Mesothelial cell of epicardium (in vitro differentiated cells): Measurements from ENCODE around the gene PCDHGB3. TPM values are rescaled to one million over a fixed set of nuclear protein-coding genes. Genes with fewer than 3 reads are reported as not detected.
"Not testable (repeated sequence)": the region's sequence is repeated elsewhere in the genome, so short reads cannot be mapped to it uniquely, and the experiment has no call there.

ENCODE experiments used
- DNase-seq, 2 experiments: peaks; one replicate each; pipeline ENCODE4 v3.0.0; 2021; ENCODE audit warnings: low spot score in 2 of 2; ENCODE audit not compliant: unreplicated experiment in 2 of 2
- H3K27ac Mint-ChIP-seq: 2 replicates; pipeline ENCODE4 v1.8.0; 2021; ENCODE audit warnings: mixed read lengths
- H3K27me3 Mint-ChIP-seq: 2 replicates; pipeline ENCODE4 v1.8.0; 2021; ENCODE audit warnings: low read depth, mixed read lengths
- H3K36me3 Mint-ChIP-seq: 2 replicates; pipeline ENCODE4 v1.8.0; 2021; ENCODE audit warnings: mixed read lengths
- H3K4me1 Mint-ChIP-seq: 2 replicates; pipeline ENCODE4 v1.8.0; 2021; ENCODE audit warnings: mixed read lengths
- H3K4me3 Mint-ChIP-seq: 2 replicates; pipeline ENCODE4 v1.8.0; 2021; ENCODE audit warnings: mild to moderate bottlenecking, moderate library complexity, mixed read lengths
- H3K9me3 Mint-ChIP-seq: 2 replicates; pipeline ENCODE4 v1.8.0; 2021; ENCODE audit warnings: mixed read lengths
- total RNA-seq: library from RNA; stranded (reverse); gene quantifications from 3 replicates; pipeline ENCODE4 v1.2.1, GENCODE V29; 2021
- TF ChIP-seq, protein P1 (sequence below): fragments of 200-600 bp; sonication (generic); IDR thresholded peaks from one replicate; pipeline ENCODE4 v1.5.0; 2021; ENCODE audit warnings: antibody characterized with exemption; ENCODE audit not compliant: unreplicated experiment

Gene PCDHGB3
- total RNA-seq, 1 donor from 2014 or later, result 0.74 TPM

DNA sequence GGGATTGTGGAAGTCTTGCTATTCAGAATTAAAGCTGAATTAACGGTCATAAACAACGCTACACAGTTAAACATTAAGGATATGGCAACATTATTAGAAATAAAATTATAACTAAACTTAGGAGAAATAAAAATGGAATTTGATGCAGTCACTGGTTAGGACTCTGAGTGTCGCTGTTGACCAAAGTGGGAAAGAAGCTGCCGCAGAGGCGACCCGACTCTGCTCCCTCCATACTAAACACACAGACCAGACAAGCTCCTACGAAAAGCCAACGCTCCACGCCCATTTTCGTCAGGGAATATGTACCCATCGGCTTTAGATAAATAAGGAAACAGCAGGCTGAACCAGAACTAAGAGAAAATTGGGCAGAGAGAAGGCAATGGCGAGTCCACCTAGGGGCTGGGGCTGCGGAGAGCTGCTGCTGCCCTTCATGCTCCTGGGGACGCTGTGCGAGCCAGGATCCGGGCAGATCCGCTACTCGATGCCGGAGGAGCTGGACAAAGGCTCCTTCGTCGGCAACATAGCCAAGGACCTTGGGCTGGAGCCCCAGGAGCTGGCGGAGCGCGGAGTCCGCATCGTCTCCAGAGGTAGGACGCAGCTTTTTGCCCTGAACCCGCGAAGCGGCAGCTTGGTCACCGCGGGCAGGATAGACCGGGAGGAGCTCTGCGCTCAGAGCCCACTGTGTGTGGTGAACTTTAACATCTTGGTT, 5.9 kb upstream of the PCDHGB3 start, which contains the start of gene PCDHGA5:
Gene PCDHGA5 (plus strand): TSS at position 211 of the 709 bp plus-strand sequence. CDS start 169 bp downstream, at position 380.
- TF ChIP-seq, protein P1, sequence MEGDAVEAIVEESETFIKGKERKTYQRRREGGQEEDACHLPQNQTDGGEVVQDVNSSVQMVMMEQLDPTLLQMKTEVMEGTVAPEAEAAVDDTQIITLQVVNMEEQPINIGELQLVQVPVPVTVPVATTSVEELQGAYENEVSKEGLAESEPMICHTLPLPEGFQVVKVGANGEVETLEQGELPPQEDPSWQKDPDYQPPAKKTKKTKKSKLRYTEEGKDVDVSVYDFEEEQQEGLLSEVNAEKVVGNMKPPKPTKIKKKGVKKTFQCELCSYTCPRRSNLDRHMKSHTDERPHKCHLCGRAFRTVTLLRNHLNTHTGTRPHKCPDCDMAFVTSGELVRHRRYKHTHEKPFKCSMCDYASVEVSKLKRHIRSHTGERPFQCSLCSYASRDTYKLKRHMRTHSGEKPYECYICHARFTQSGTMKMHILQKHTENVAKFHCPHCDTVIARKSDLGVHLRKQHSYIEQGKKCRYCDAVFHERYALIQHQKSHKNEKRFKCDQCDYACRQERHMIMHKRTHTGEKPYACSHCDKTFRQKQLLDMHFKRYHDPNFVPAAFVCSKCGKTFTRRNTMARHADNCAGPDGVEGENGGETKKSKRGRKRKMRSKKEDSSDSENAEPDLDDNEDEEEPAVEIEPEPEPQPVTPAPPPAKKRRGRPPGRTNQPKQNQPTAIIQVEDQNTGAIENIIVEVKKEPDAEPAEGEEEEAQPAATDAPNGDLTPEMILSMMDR, result no peak
- Mint-ChIP-seq H3K4me3 (no peak within 1 kb of the TSS), H3K27me3 (no peaks in the 10 kb centered on the region), H3K9me3 (peaks cover 59% of the 10 kb centered on the region), H3K36me3 (peaks cover 14% of the 10 kb centered on the region), H3K27ac (no peak within 1 kb of the TSS), H3K4me1 (no peaks in the 10 kb centered on the region)
- DNase-seq, result no peak

- Mint-ChIP-seq H3K27me3 (no peaks in the 10 kb centered on the region), H3K4me3 (no peak overlapping the region), H3K9me3 (peaks cover 58% of the 10 kb centered on the region), H3K36me3 (peaks cover 11% of the 10 kb centered on the region), H3K27ac (no peak overlapping the region), H3K4me1 (no peaks in the 10 kb centered on the region)
- TF ChIP-seq, protein P1, result no peak
- DNase-seq, result no peak
Measured at GRCh38 chr5:141366016-141366896, 3.8 kb upstream of the PCDHGB3 start.

- DNase-seq, result no peak
- Mint-ChIP-seq H3K4me1 (no peaks in the 10 kb centered on the region), H3K27ac (no peak overlapping the region), H3K9me3 (peaks cover 73% of the 10 kb centered on the region), H3K27me3 (no peaks in the 10 kb centered on the region), H3K36me3 (peaks cover 14% of the 10 kb centered on the region), H3K4me3 (no peak overlapping the region)
- TF ChIP-seq, protein P1, result no peak
Measured at GRCh38 chr5:141371572-141372475, 1.8 kb downstream of the PCDHGB3 start.

GRCh38 chr5:141373673-141374317, 3.8 kb downstream of the PCDHGB3 start, which contains the start of gene PCDHGA6:
PCDHGA6 (plus strand) TSS chr5:141373891; CDS start chr5:141374084, 193 bp downstream.
- Mint-ChIP-seq H3K4me3 (no peak within 1 kb of the TSS), H3K27me3 (no peaks in the 10 kb centered on the region), H3K9me3 (peaks cover 68% of the 10 kb centered on the region), H3K27ac (no peak within 1 kb of the TSS), H3K4me1 (no peaks in the 10 kb centered on the region), H3K36me3 (peaks cover 14% of the 10 kb centered on the region)
- TF ChIP-seq, protein P1, result no peak
- no peak for DNase-seq

DNA sequence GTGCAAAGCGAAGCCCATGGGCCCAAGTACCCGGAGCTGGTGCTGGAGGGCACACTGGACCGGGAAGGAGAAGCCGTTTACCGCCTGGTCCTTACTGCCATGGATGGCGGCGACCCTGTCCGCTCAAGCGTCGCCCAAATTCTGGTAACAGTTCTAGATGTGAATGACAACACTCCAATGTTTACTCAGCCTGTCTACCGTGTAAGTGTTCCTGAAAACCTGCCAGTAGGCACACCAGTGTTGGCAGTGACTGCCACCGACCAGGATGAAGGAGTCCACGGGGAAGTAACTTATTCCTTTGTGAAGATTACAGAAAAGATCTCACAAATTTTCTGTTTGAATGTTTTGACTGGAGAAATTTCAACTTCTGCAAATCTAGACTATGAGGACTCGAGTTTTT, 4.6 kb downstream of the PCDHGB3 start:
- no peaks in the 10 kb centered on the region for H3K4me1 Mint-ChIP-seq
- no peaks in the 10 kb centered on the region for H3K27me3 Mint-ChIP-seq
- no peak for DNase-seq
- no peak overlapping the region for H3K27ac Mint-ChIP-seq
- H3K36me3 Mint-ChIP-seq, result peaks cover 14% of the 10 kb centered on the region
- TF ChIP-seq, protein P1, result no peak
- no peak overlapping the region for H3K4me3 Mint-ChIP-seq
- peaks cover 69% of the 10 kb centered on the region for H3K9me3 Mint-ChIP-seq

DNA sequence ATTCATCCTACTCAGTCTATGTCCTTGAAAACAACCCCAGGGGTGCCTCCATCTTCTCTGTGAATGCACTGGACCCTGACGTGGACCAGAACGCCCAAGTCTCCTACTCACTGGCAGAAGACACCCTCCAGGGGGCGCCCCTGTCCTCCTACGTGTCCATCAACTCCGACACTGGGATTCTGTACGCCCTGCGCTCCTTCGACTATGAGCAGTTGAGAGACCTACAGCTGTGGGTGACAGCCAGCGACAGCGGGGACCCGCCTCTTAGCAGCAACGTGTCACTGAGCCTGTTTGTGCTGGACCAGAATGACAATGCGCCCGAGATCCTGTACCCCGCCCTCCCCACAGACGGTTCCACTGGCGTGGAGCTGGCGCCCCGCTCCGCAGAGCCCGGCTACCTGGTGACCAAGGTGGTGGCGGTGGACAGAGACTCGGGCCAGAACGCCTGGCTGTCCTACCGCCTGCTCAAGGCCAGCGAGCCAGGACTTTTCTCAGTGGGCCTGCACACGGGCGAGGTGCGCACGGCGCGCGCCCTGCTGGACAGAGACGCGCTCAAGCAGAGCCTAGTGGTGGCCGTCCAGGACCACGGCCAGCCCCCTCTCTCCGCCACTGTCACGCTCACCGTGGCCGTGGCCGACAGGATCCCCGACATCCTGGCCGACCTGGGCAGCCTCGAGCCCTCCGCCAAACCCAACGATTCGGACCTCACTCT, 5.6 kb downstream of the PCDHGB3 start:
- Mint-ChIP-seq H3K9me3 (peaks cover 66% of the 10 kb centered on the region), H3K36me3 (peaks cover 14% of the 10 kb centered on the region)
- H3K27me3 Mint-ChIP-seq, H3K4me3 Mint-ChIP-seq, DNase-seq, H3K4me1 Mint-ChIP-seq, H3K27ac Mint-ChIP-seq: not testable (repeated sequence)
